Esophagus squamous epithelium (tissue), 5 donors: ENCODE data around the gene DGCR6. TPM values are rescaled to one million over a fixed set of nuclear protein-coding genes. Genes with fewer than 3 reads are reported as not detected.
"Not testable (repeated sequence)": the region's sequence is repeated elsewhere in the genome, so short reads cannot be mapped to it uniquely, and the experiment has no call there.

Experiments
- DNase-seq: peaks from one replicate; lab custom pipeline; 2025; lab: John Stamatoyannopoulos, UW
- H3K27ac ChIP-seq, 4 donors: fragments of 200-600 bp; sonication (generic); one replicate each; pipeline ENCODE4 v1.5.1; 2016 to 2019; ENCODE audit warnings: mild to moderate bottlenecking in 1 of 4
- H3K27me3 ChIP-seq, 4 donors: fragments of 200-600 bp; sonication (generic); 1 replicate in 3 of 4; 2 replicates in 1 of 4; pipeline versions ENCODE4 v1.5.1 to v1.6.0; 2017 to 2021; ENCODE audit warnings: antibody characterized with exemption in 1 of 4
- H3K36me3 ChIP-seq, 3 donors: fragments of 200-600 bp; sonication (generic); one replicate each; pipeline ENCODE4 v1.5.1; 2016 to 2019
- H3K4me1 ChIP-seq, 3 donors: fragments of 200-600 bp; sonication (generic); one replicate each; pipeline ENCODE4 v1.5.1; 2017 to 2019
- H3K4me3 ChIP-seq, 4 donors: fragments of 200-600 bp; sonication (generic); 1 replicate in 3 of 4; 2 replicates in 1 of 4; pipeline ENCODE4 v1.5.1; 2016 to 2019; ENCODE audit warnings: mild to moderate bottlenecking in 2 of 4, moderate library complexity in 1 of 4
- H3K9me3 ChIP-seq, 3 donors: fragments of 200-600 bp; sonication (generic); one replicate each; pipeline ENCODE4 v1.5.1; 2016 to 2019
- POLR2A ChIP-seq, 4 donors: fragments of 450-650 bp; IDR thresholded peaks; one replicate each; pipeline ENCODE4 v1.6.1; 2017; ENCODE audit warnings: antibody characterized with exemption in 4 of 4, mild to moderate bottlenecking in 4 of 4, moderate library complexity in 3 of 4
- whole genome bisulfite sequencing, 2 donors: methylation state at CpG; one replicate each; pipeline ENCODE4 v1.1.5; 2018; 5-methylcytosine and 5-hydroxymethylcytosine counted together
- intact Hi-C: fragments of 100-400 bp; cut with DNase I; formaldehyde crosslinking; loops from one replicate; pipeline ENCODE4 v1.15.0; 2022
- total RNA-seq, 4 donors: library from RNA; depleted of rRNA; stranded (reverse); fragments of >200 nt; gene quantifications; one replicate each; pipeline ENCODE4 v1.1.0, GENCODE V29; 2016
- TF ChIP-seq, protein P1 (sequence below), 6 experiments: fragments of 450-650 bp in 4 of 6; fragments of 200-600 bp in 2 of 6; sonication (generic) in 2 of 6; IDR thresholded peaks; one replicate each; pipeline ENCODE4 v1.5.1; 2016 to 2019; ENCODE audit warnings: antibody characterized with exemption in 6 of 6, mild to moderate bottlenecking in 4 of 6, moderate library complexity in 4 of 6
- donor health status: DM: yes; HTN: yes; CAD: no.

Gene DGCR6
- total RNA-seq, 4 donors from 2014 or later = 0.67 to 3.1 (median 0.96) TPM

DNA sequence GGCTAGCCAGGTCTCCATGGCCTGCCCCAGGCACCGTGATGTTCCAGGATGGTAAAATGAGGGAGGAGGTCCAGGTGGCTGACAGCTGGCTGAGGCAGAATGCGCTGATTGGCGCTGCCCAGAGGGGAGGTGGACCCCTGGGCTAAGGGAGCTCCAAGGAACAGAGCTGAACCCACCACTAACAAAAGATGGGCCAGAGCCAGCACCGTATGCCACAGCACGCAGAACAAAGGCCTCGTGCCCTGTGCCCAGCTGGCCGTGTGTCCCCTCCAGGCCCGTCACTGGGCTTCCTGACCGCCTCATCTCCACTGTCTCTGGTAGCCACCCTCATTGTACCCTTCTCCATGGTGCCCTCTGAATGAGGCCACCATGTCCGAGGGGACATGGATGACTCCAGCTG lies 49.6 kb downstream of the DGCR6 start:
- DNase-seq = no peak
- no peaks in the 10 kb centered on the region for H3K36me3 ChIP-seq
- H3K27me3 ChIP-seq = peaks cover 0 to 69% (median 0%) of the 10 kb centered on the region in 4 donors
- no peak overlapping the region for H3K27ac ChIP-seq
- intact Hi-C loops = no loop called here
- 77 to 95% methylated on average over 8 of the region's 10 CpGs for WGBS, 2 donors
- no peak overlapping the region for H3K4me3 ChIP-seq
- H3K9me3 ChIP-seq = no peaks in the 10 kb centered on the region
- TF ChIP-seq, protein P1, sequence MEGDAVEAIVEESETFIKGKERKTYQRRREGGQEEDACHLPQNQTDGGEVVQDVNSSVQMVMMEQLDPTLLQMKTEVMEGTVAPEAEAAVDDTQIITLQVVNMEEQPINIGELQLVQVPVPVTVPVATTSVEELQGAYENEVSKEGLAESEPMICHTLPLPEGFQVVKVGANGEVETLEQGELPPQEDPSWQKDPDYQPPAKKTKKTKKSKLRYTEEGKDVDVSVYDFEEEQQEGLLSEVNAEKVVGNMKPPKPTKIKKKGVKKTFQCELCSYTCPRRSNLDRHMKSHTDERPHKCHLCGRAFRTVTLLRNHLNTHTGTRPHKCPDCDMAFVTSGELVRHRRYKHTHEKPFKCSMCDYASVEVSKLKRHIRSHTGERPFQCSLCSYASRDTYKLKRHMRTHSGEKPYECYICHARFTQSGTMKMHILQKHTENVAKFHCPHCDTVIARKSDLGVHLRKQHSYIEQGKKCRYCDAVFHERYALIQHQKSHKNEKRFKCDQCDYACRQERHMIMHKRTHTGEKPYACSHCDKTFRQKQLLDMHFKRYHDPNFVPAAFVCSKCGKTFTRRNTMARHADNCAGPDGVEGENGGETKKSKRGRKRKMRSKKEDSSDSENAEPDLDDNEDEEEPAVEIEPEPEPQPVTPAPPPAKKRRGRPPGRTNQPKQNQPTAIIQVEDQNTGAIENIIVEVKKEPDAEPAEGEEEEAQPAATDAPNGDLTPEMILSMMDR (IDR thresholded peaks at IDR 0.05) = no peak
- TF ChIP-seq POLR2A (IDR thresholded peaks at IDR 0.05) = no peak
- H3K4me1 ChIP-seq = no peaks in the 10 kb centered on the region

DNA sequence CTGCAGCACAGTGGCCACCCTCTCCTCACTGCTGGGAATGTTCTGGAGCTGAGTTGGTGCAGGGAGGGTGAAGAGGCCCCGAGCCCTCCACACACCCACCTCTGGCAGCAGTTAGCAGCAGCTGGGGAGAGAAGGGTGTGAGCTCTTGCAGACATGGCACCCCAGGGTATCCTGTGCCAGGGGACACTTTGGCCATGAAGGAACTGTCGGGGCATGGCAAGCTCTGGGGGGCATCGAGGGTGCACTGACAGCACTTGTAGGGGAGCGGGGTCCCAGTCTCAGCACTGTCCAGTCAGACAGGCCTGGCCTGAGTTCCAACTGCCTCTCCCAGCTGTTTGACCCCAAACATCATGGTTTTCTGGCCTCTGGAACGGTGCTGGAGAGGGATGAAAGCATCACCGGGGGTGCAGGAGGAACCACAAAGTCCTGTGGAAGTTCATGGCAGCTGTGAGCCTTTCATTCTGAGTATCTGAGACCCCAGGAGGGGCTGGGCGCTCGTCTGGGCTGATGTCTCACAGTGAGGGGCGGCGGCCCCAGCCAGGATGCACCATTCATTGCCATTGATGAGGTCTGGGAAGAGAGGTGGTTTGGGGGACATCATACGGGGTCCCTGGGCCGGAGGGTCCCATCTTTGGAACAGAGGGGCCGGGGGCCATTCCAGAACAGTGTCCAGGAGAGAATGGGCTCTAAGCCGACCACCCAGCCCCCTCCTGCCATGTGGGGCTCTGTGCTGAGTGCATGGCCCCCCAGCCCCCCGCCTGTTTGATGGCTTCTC lies 50.2 kb downstream of the DGCR6 start:
- H3K27ac ChIP-seq, intact Hi-C loops, H3K4me1 ChIP-seq, DNase-seq, H3K36me3 ChIP-seq, H3K9me3 ChIP-seq, H3K4me3 ChIP-seq: not testable (repeated sequence)
- WGBS, 2 donors = 66% methylated on average over 5 of the region's 15 CpGs; no CpG with 5 or more reads in 1 of the 2 donors
- H3K27me3 ChIP-seq = peaks cover 0 to 63% (median 0%) of the 10 kb centered on the region in 4 donors

DNA sequence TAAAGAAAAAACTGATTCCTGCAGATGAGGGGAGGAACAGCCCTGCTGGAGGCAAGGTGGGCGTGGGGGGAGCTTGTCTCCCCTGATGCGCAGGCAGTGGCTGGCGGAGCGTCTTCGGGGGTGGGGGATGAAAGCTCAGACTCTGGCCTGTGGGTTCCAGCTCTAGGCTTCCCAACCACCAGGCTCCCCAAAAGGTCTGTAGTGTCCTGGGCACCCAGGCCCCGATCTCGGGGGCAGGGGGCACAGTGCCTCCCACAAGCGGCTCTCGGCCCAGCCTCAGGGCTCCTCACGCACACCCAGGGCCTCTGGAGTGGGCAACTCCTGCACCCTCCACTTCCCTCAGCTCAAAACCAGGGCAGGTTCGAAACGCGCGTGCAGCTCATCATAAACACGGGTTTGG lies 50.8 kb downstream of the DGCR6 start:
- H3K36me3 ChIP-seq, intact Hi-C loops, DNase-seq, H3K4me1 ChIP-seq, H3K4me3 ChIP-seq, H3K27ac ChIP-seq, H3K9me3 ChIP-seq: not testable (repeated sequence)
- peaks cover 0 to 60% (median 0%) of the 10 kb centered on the region in 4 donors for H3K27me3 ChIP-seq
- WGBS, 2 donors = 71% methylated on average over 10 of the region's 15 CpGs; no CpG with 5 or more reads in 1 of the 2 donors

DNA sequence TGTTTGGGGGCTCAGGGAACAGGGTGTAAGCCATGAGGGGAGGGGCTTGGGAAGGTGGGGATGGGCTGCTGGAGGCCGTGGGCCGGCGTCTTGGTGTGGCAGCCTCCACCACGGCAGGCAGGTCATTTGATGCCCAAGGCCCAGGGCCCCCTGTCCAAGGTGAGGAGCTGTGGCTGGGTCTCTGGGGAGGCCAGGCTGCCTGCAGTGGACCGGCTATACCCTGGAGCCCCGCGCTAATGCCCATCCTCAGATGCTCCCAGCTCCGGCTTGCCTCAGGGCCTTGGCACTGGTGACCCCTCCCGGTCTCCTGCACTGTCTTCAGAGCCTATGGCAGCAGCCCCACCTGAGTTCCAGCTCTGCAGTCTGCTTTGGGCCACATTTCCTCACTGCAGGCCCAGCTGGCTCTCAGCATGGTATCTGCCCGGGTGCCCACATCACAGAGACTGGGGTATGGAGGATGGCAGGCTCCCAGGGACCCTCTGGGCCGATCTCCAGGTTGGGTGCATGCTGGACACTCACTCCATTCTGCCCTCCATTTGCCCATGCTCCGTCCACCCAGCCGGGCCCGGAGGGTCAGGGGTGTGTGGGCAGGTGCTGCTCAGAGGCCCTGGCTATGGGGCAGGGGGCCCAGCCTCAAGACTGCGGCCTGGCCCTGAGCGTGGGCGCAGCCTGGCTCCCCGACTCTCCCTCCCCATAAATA lies 51.7 kb downstream of the DGCR6 start:
- WGBS, 2 donors = 80% methylated on average over 2 of the region's 18 CpGs; no CpG with 5 or more reads in 1 of the 2 donors
- intact Hi-C loops, H3K36me3 ChIP-seq, DNase-seq, H3K27ac ChIP-seq, H3K4me1 ChIP-seq, H3K4me3 ChIP-seq, H3K9me3 ChIP-seq: not testable (repeated sequence)
- peaks cover 0 to 56% (median 0%) of the 10 kb centered on the region in 4 donors for H3K27me3 ChIP-seq

DNA sequence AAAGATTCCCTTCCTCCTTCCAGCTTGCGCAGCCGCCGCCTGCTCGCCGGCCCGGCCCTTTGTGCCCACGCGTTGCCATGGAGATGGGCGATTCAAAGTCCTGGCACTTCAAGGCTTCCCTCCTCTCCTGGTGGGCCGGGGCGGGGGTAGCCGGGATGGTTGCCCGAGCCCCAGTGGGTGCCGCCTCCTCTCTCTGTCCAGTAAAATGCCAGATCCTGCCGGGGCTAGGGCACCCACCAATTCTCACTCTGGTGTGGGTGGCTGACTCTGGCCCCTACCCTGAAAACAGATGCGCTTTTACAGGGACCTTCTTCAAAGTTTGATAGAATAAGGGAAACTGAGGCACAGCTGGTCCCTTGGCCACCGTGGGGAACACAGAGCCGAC lies 52.2 kb downstream of the DGCR6 start:
- H3K36me3 ChIP-seq, H3K4me1 ChIP-seq, DNase-seq, intact Hi-C loops, H3K9me3 ChIP-seq, H3K4me3 ChIP-seq, H3K27ac ChIP-seq: not testable (repeated sequence)
- WGBS, 2 donors = 70 to 75% methylated on average over 2 of the region's 18 CpGs
- peaks cover 0 to 53% (median 0%) of the 10 kb centered on the region in 4 donors for H3K27me3 ChIP-seq

DNA sequence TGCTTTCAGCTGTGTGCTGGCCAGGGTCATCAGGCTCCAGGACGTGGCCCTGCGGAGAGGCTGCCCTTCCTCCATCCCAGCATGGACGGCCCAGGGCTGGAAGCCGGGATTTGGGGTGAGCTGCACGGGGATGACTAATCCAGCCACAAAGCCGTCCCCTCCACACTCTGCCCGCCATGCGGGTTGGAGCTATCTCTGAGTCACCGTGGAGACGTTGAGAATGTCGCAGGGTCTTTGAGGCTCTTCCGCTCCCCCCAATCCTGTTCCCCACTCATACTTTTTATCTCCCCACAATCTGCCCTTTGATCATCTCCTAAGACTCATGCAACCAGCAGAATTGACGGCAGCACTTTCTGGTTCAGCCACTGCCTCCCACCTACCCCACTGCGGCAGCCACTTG lies 52.6 kb downstream of the DGCR6 start:
- H3K4me3 ChIP-seq, H3K9me3 ChIP-seq, intact Hi-C loops, H3K36me3 ChIP-seq, H3K4me1 ChIP-seq, DNase-seq, H3K27ac ChIP-seq: not testable (repeated sequence)
- WGBS, 2 donors = 32 to 71% methylated on average over 9 to 12 of the region's 14 CpGs
- peaks cover 0 to 50% (median 0%) of the 10 kb centered on the region in 4 donors for H3K27me3 ChIP-seq

DNA sequence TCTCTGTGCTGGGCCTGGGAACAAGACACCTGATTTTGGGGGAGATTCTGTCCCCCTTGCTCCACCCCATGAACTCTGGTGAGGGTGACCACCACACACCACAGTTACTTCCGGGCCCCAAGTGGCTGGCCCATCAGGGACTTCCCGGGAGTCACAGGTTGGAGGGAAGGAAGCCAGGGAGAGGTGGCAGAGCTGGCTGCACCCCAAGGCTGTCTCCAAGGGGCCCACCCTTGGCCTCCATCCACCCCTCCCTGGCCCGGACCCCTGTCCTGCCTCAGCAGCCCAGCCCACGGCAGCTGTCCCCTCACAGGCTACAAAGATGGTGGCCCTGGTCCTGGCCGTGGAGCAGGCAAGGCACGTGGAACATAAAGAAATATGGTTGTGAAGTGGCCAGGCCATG lies 53.1 kb downstream of the DGCR6 start:
- H3K4me3 ChIP-seq, DNase-seq, intact Hi-C loops, H3K4me1 ChIP-seq, H3K36me3 ChIP-seq, H3K9me3 ChIP-seq, H3K27ac ChIP-seq: not testable (repeated sequence)
- no CpG with 5 or more reads among the region's 6 CpGs for WGBS, 2 donors
- H3K27me3 ChIP-seq = peaks cover 0 to 48% (median 0%) of the 10 kb centered on the region in 4 donors

DNA sequence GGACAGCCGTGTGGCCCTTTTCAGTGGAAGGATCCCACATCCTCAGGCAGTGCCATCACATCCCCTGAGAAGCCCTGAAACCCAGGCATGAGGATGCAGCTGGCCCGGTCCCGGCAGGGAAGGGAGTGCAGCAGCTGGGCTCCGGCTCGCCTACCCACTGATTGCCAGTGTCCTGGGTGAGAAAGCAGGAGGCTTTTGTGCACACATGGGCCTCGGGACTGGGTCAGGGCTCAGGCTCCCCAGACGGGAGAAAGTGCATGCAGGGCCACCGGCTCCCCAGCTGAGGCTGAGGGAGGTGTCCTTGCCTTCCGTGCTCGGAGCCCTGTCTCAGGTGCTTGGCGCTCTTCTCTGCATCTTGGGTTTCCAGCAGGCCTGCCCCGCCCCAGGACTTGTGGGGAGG lies 53.6 kb downstream of the DGCR6 start:
- H3K9me3 ChIP-seq, intact Hi-C loops, H3K27ac ChIP-seq, H3K36me3 ChIP-seq, H3K4me3 ChIP-seq, DNase-seq, H3K4me1 ChIP-seq: not testable (repeated sequence)
- peaks cover 0 to 48% (median 0%) of the 10 kb centered on the region in 4 donors for H3K27me3 ChIP-seq
- WGBS, 2 donors = 72% methylated on average over 5 of the region's 12 CpGs; no CpG with 5 or more reads in 1 of the 2 donors

DNA sequence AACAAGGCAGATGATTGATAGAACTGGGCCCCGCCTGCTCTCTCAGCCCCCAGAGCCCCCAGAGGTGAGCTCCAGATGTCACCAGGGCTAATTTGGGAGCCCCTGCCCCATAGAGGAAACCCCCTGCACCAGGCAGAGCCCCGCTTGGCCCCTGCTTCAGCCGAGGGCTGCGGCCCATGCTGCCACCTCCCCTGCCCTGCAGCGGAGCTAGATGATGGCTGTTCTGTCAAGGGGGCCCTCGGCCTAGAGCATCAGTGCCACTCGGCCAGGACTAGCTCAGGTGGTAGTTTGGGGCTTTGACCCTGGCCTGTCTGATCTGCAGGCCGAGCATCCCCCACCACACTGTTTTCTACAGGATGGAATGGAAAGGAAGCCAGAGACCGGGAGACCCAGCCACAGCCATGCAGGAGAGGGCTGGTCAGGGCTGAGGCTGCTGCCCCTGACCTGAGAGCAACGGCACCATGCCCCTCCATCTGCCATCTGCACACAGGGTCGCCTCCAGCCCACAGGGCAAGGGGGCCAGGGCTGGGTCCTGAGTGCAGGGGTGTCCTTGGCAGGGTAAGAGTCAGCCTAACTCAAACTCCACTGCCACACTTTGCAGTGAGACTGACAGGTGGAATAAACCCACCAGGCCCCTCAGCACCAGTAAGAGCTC lies 54.2 kb downstream of the DGCR6 start:
- H3K9me3 ChIP-seq, H3K4me3 ChIP-seq, H3K36me3 ChIP-seq, DNase-seq, H3K27ac ChIP-seq, intact Hi-C loops, H3K4me1 ChIP-seq: not testable (repeated sequence)
- peaks cover 0 to 42% (median 0%) of the 10 kb centered on the region in 4 donors for H3K27me3 ChIP-seq
- 40 to 60% methylated on average over 1 to 2 of the region's 11 CpGs for WGBS, 2 donors

DNA sequence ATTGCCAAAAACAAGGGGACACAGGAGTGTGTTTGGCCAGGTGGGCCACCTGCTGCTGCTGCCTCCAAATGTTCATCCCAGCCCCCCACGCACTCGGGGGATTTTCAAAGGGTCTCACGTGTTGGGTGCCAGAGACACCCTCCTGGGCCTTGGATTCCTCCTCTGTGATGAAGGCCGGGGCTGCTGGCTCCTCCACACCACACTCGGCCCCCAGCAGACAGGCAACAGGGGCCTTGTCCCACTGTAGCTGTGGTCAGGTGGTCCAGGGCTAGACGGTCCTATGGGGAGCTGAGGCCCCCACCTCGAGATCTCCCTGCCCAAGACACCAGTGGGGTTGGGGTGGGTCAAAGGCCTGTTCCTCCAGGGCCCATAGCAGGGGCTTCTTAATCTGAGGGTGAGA lies 55.1 kb downstream of the DGCR6 start:
- intact Hi-C loops, H3K27ac ChIP-seq, H3K9me3 ChIP-seq, DNase-seq, H3K36me3 ChIP-seq, H3K4me1 ChIP-seq, H3K4me3 ChIP-seq: not testable (repeated sequence)
- WGBS, 2 donors = 62 to 63% methylated on average over 3 to 4 of the region's 7 CpGs
- H3K27me3 ChIP-seq = peaks cover 0 to 50% (median 0%) of the 10 kb centered on the region in 4 donors
